Pulmonary artery endothelial cell (primary cell): ENCODE results near the gene RTN4IP1. TPM values are rescaled to one million over a fixed set of nuclear protein-coding genes. Genes with fewer than 3 reads are reported as not detected.

Source experiments
- DNase-seq: peaks from one replicate; pipeline ENCODE4 v3.0.0-alpha.2; 2011; ENCODE audit warnings: low read depth, low spot score
- total RNA-seq: library from RNA; depleted of rRNA; stranded (reverse); fragments of >200 nt; gene quantifications from 2 replicates; pipeline ENCODE4 v1.2.3, GENCODE V29; 2014

The RTN4IP1 gene
- total RNA-seq, 1 donor from 2014 or later = 6.1 TPM

GRCh38 chr6:106522562-106523250 lies 106.6 kb downstream of the RTN4IP1 start:
- no peak for DNase-seq

Other genes with a start within 250 kb of the RTN4IP1 start
- gene QRSL1, start 80 bp upstream of the RTN4IP1 start, total RNA-seq = 10.0 and 13.7 TPM in 2 replicates